T-helper 1 cell (primary cell): ENCODE results near the gene SNU13.
"Not testable (repeated sequence)": the region's sequence is repeated elsewhere in the genome, so short reads cannot be mapped to it uniquely, and the experiment has no call there.

ENCODE experiments used
- DNase-seq, 5 donors: peaks; one replicate each; pipeline ENCODE4 v3.0.0-alpha.2; 2012 to 2020

SNU13 gene

GRCh38 chr22:41681616-41682015 is 7.1 kb downstream of the SNU13 start:
- DNase-seq, result no peak

GRCh38 chr22:41676134-41676533 is 12.5 kb downstream of the SNU13 start:
- no peak for DNase-seq

- DNase-seq, result no peak
Measured at GRCh38 chr22:41674846-41675340, 13.8 kb downstream of the SNU13 start.

GRCh38 chr22:41672780-41673509 is 15.7 kb downstream of the SNU13 start:
- DNase-seq, result no peak

- DNase-seq, result not testable (repeated sequence)
Measured at GRCh38 chr22:41672096-41672495, 16.6 kb downstream of the SNU13 start.

- no peak for DNase-seq
Measured at GRCh38 chr22:41668971-41669911, 19.4 kb downstream of the SNU13 start.

- DNase-seq, result no peak
Measured at GRCh38 chr22:41664951-41665350, 23.7 kb downstream of the SNU13 start.

GRCh38 chr22:41664490-41664889 is 24.2 kb downstream of the SNU13 start:
- no peak for DNase-seq

- DNase-seq, result not testable (repeated sequence)
Measured at GRCh38 chr22:41663594-41663993, 25.1 kb downstream of the SNU13 start.

- no peak for DNase-seq
Measured at GRCh38 chr22:41661713-41662112, 27.0 kb downstream of the SNU13 start.

- no peak for DNase-seq
Measured at GRCh38 chr22:41661088-41661487, 27.6 kb downstream of the SNU13 start.

- DNase-seq, result no peak
Measured at GRCh38 chr22:41660416-41660815, 28.3 kb downstream of the SNU13 start.

- DNase-seq, result no peak
Measured at GRCh38 chr22:41659941-41660340, 28.7 kb downstream of the SNU13 start.

- no peak for DNase-seq
Measured at GRCh38 chr22:41658869-41659268, 29.8 kb downstream of the SNU13 start.

- no peak for DNase-seq
Measured at GRCh38 chr22:41657709-41658108, 31.0 kb downstream of the SNU13 start.

- no peak for DNase-seq
Measured at GRCh38 chr22:41656556-41656955, 32.1 kb downstream of the SNU13 start.

GRCh38 chr22:41654322-41654721 is 34.3 kb downstream of the SNU13 start:
- no peak for DNase-seq

GRCh38 chr22:41650821-41651220 is 37.8 kb downstream of the SNU13 start:
- no peak for DNase-seq

GRCh38 chr22:41650229-41650628 is 38.4 kb downstream of the SNU13 start:
- no peak for DNase-seq

GRCh38 chr22:41648432-41648831 is 40.2 kb downstream of the SNU13 start:
- no peak for DNase-seq

GRCh38 chr22:41647771-41648170 is 40.9 kb downstream of the SNU13 start:
- no peak for DNase-seq

- DNase-seq, result no peak
Measured at GRCh38 chr22:41642331-41643110, 46.1 kb downstream of the SNU13 start.

- no peak for DNase-seq
Measured at GRCh38 chr22:41641854-41642253, 46.8 kb downstream of the SNU13 start.
